Inferior parietal cortex (tissue), 1 donor: Measurements from ENCODE around the gene XPR1.
"Not testable (repeated sequence)": the region's sequence is repeated elsewhere in the genome, so short reads cannot be mapped to it uniquely, and the experiment has no call there.

Experiments used
- DNase-seq: peaks from one replicate; pipeline ENCODE4 v3.0.0-alpha.2; 2016; ENCODE audit errors: extremely low spot score

The XPR1 gene

DNA sequence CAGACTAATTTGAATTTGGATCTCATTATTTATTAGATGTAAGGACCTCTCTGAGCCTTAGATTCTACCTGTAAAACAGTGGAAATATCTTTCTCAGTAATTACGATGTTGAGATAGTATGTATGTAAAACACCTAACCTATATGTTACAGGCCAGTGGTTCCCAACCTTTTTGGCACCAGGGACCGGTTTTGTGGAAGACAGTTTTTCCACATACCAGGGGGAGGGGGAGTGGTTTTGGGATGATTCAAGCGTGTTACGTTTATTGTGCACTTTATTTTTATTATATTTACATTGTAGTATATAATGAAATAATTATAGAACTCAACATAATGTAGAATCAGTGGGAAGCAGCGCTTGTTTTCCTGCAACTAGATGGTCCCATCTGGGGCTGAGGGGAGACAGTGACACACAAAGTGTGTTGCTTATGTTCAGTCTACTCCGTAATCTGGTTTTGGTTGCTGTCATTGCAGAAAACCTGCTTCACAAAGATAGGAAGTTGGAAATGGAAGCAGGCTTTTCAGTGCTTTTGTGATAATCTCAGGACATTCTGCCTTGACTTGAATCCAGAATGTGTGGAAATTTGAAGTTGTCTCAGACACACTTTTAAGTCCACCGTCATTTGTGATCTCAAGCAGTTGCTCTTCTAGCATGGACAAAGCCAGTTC is 12.8 kb downstream of the XPR1 start:
- DNase-seq: no peak

DNA sequence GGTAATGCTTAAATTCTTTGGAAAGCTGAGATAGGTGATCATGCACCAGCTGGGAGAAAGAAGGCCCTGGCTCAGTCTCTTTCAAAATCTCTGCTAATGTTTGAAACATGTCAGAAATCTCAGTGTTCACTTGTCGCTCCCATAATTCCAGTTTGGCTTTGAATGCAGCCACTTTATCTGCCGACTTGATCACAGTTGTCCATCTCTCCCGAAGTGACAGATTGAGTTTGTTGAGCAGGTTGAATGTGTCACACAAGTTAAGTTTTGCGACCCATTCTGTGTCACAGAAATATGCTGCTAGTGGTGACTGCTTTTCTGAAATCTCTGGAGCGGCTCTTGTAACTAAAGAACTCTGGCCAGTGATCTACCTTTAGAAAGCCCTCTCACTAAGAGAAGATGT is 13.4 kb downstream of the XPR1 start:
- DNase-seq: not testable (repeated sequence)

DNA sequence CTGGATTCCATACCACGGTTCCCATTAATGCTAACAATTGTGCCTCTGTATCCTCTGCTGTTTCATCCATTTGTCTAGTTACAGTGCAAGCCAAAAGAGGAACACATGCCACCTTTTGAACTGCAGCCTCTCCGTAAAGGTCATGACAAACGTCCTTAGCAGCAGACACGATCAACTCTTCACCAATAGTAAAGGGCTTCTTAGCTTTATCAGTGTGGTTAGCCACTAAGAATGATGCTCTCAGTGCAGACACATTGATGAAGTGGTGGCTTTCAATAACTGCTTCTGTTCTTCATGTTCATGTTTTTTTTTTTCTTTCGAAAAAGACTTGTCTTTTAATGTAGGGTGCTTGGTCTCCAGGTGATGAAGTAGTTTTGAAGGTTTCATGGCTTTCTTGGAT is 14.3 kb downstream of the XPR1 start:
- no peak for DNase-seq

DNA sequence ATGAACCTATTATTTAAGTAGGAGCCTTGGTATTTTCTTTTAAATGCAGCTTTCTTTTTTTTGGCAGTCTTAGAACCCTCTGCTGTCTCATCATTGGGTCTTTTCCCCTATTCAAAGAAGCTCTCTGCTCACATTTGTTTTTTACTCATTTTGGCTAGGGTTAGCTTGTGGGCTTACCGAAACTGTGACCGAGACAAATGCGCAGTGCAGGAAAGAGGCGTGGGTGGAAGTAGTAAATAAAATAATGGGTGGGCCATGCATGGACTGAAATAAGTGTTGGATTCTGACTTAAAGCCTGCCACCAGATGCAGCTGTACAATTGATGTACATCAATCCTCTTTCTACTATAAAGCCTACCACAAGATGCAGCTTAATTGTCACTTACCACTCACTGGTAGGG is 14.7 kb downstream of the XPR1 start:
- no peak for DNase-seq

DNA sequence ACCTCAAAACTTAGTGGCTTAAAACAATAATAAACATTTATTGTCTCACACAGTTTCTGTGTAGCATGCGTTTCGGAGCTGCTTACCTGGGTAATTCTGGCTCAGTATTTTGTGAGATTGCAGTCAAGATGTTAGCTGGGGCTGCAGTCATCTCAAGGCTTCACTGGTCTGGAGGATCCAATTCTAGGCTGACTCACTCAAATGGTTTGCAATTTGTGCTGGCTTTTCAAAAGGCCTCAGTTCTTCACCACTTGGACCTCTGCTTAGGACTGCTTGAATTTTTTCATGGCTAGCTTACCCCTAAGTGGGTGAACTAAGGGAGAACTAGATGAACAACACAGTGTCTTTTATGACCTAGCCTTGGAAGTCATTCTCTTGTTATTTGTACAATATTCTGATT is 21.0 kb downstream of the XPR1 start:
- DNase-seq: no peak

DNA sequence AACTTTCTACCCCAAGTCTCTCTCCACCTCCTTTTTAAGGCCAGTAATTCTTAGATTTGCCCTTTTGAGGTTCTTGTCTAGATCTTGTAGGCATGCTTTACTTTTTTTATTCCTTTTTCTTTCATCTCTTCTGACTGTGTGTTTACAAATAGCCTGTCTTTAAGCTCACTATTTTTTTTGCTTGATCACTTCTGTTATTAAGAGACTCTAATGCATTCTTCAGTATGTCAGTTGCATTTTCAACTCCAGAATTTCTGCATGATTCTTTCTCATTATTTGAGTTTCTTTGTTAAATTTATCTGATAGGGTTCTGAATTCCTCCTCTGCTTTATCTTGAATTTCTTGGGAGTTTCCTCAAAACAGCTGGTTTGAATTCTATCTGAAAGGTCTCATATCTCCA is 30.9 kb downstream of the XPR1 start:
- DNase-seq: no peak

DNA sequence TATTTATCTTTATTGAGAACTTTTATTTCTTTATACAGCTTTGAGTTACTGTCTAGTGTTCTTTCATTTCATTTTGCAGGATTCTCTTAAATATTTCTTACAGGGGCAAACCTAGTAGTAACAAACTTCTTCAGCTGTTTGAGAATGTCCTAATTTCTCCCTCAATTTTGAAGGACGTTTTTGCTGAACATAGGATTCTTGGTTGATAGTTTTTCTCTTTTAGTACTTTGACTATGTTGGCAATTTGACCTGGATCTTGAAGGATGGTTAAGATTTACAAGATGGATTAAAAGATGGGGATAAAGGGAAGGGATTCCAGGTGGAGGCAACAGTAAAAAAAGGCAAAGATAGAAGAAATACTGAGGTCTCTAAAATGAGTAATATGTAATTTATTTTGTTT is 38.9 kb downstream of the XPR1 start:
- DNase-seq: no peak

DNA sequence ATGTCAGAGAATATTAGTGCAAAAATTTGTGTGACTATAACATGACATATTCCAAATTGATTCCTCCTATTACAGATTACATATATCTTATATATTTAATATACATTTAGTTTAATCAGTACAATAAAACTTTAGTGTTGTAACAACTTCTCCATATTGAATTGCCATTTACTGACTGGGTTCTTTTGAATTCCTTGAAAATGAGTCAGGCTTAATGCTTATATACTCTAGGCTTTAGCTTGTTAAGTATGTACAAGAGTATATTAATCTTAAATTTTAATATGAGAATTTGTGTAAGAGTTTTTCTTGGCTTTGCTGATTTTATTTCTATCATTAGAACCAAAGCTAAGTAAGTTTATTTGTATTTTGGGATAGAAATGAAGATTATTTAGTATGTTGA is 40.3 kb downstream of the XPR1 start:
- DNase-seq: no peak

DNA sequence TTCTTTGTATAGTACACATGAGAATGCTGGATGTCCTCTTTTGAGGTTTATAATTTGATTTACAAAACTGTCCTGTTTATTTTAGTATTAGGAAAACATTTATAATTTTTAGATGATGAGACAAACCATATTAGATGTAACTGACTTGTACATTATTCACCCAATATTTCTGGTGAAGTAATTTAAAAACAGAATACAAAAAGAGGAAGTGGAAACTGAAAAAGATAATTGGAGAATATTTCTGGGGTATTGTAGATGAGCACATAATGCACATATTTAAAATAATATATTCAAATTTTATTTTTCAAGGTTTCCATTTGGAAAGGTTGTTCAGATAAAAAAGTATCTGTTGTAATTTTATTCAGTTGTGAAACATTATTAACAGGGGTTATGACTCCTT is 40.7 kb downstream of the XPR1 start:
- DNase-seq: no peak

DNA sequence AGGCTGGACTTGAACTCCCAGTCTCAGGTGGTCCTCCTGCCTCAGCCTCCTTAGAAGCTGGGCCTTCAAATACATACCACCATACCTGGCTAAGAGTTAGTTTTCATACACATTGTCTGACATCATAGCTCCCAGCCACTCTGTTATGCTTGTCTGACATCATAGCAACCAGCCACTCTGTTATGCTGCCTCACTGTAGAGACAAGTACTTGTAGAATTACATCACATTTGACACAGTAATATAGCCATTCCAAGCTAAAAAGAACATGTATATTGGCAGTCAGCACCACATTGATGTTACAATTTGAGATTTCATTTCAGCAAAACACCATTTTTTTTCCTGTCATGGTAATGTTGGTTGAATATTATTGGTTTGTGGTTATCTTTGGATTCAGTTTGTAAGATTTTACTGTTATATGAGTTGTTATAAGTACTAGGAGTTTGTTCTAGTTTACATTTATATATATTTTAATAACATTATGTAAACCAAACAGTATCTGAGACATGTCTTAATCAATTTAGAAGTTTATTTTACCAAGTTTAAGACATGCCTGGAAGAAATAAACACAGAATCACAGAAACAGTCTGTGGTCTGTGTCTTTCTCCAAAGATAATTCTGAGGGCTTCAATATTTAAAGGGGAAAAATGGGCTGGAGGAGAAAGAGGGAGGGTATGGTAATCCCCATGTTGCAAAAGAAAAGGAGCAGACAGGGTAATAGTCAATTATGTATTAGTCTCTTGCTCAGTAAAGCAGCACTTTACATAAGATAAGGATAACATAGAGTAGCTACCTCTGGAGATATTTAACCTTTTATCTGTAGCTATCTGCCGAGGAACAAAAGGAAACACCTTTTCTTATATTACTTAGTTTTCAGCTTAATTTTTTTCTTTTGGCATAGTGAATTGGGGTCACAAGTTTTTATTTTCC is 43.0 kb downstream of the XPR1 start:
- DNase-seq: no peak

DNA sequence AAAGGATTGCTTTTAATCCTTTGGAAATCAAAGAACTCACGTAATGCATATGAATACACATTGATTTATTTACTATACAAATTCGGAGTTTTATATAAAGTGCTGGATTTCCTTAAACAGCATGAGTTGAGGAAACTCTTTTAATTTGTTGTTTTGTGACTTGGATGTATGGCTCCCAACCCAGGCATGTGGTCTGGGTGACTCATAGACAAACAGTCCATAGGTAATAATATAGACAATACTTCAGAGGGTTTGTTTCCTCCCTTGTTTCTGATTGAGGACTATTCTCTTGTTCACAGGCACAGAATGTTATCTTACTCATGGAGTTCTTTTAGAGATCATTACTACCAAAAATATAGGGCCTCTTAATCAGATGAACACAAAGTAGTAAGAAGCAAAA is 43.8 kb downstream of the XPR1 start:
- DNase-seq: no peak

DNA sequence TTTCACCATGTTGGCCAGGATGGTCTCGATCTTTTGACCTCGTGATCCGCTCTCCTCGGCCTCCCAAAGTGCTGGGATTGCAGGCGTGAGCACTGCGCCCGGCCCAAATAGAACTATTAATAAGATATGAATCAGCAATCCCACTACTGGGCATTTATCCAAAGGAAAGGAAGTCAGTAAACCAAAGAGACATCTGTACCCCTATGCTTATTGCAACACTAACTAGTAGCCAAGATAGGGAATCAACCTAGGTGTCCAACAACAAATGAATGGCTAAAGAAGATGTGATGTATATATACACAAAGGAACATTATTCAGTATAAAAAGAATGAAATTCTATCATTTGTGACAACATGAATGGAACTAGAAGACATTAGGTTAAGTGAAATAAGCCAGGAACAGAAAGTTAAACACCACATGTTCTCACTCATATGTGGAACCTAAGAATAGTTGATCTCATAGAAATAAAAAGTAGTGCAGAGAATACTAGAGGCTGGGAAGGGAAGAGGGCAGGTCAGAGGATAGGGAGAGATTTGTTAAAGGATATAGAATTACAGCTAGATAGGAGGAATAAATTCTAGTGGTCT is 48.8 kb downstream of the XPR1 start:
- no peak for DNase-seq

DNA sequence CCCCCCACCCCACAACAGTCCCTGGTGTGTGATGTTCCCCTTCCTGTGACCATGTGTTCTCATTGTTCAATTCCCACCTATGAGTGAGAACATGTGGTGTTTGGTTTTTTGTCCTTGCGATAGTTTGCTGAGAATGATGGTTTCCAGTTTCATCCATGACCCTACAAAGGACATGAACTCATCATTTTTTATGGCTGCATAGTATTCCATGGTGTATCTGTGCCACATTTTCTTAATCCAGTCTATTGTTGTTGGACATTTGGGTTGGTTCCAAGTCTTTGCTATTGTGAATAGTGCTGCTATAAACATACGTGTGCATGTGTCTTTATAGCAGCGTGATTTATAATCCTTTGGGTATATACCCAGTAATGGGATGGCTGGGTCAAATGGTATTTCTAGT is 51.3 kb downstream of the XPR1 start:
- not testable (repeated sequence) for DNase-seq

DNA sequence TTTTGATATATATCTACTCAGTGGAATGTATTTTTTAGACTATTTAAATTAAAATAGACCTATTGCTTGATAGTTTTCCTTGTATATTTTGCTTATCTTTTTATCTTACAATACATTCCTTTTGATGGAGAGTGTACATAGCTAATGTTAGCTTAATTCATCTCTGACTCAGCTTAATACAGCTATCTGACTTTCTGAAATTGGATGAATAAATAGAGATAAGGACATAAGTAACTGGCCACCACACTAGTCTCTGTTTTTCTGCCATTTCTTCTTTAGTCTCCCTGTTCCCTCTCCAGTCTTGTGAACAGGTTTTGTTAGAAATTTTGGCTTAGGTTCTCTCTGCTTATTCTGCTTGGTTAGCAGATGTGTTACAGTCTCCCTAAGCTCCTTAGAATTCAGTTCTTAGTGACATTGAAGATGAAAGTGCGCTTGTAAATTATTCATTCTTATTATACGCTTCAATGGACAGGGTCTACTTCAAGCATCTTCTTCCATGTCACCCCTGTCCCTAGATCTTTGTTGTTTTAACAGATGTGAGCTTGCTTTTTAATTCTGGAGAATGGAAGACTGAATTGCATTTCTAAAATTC is 59.6 kb downstream of the XPR1 start:
- peak; percentile 12 for DNase-seq

DNA sequence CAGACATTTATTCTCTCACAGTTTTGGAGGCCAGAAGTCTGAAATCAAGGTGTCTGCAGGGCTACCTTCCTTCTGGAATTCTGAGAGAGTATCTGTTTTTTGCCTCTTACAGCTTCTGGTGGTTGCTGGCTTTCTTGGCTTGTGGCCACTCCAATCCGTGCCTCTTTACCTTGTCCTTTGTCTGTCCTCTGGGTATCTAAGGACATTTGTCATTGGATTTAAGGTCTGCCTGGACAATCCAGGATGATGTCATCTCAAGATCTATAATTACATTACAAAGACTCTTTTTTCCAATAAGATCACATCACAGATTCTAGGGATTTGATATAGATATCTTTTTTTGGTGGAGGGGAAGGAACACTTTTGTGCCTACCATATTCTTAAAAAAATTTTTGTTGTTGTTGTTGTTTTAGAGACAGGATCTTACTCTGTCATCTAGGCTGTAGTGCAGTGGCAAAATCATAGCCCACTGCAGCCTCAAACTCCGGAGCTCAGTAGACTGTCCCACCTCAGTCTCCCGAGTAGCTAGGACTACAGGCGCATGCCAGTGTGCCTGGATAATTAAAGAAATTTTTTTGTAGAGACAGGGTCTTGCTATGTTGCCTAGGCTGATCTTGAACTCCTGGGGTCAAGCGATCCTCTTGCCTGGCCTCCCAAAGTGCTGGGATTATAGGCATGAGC is 61.9 kb downstream of the XPR1 start:
- no peak for DNase-seq

DNA sequence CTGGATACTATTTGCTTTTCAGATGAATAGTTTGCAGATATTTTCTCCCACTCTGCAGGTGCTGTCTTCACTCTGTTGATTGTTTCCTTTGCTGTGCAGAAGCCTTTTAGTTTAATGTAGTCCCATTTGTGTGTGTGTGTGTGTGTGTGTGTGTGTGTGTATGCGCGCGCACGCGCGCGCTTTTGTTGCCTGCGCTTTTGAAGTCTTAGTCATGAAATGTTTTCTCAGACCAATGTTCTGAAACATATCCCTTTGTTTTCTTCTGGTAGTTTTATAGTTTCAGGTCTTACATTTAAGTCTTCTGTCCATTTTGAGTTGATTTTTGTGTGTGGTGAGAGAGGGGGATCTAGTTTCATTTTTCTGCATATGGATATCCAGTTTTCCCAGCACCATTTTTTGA is 63.5 kb downstream of the XPR1 start:
- no peak for DNase-seq

DNA sequence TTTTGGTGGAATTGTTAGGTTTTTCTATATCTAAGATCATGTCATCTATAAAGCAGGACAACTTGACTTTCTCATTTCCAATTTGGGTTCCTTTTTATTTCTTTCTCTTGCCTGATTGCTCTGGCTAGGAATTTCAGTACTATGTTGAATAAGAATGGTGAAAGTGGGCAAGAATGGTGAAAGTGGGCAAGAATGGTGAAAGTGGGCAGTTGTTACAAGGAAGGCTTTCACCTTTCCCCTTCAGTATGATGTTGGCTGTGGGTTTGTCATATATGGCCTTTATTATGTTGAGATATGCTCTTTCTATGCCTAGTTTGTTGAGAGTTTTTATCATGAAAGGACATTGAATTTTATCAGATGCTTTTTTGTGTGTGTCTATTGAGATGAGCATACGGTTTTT is 64.5 kb downstream of the XPR1 start:
- DNase-seq: no peak

DNA sequence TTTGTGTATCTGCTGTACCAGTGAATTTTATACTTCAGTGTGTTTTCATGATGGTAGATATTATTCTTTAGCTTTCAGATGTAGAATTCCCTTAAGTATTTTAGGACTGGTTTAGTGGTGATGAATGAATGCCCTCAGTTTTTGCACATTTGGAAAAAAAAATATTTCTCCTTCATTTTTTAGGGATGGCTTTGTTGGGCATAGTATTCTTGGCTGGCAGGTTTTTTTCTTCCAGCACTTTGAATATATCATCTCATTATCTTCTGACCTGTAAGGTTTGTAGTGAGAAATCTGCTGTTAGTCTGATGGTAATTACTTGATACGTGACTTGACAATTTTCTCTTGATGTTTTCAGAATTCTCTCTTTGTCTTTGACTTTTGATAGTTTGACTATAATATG is 66.8 kb downstream of the XPR1 start:
- DNase-seq: no peak

DNA sequence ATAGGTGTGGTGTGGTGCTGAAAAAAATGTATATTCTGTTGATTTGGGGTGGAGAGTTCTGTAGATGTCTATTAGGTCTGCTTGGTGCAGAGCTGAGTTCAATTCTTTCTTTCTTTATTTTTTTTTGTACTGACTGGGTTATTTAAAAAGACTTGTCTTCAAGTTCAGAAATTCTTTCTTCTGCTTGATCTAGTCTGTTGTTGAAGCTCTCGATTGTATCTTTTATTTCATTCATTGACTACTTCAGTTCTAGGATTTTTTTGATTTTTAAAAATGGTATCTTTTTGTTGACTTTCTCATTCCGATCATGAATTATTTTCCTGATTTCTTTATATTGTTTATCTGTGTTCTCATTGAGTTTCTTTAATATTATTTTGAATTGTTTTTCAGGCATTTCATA is 70.6 kb downstream of the XPR1 start:
- DNase-seq: not testable (repeated sequence)

DNA sequence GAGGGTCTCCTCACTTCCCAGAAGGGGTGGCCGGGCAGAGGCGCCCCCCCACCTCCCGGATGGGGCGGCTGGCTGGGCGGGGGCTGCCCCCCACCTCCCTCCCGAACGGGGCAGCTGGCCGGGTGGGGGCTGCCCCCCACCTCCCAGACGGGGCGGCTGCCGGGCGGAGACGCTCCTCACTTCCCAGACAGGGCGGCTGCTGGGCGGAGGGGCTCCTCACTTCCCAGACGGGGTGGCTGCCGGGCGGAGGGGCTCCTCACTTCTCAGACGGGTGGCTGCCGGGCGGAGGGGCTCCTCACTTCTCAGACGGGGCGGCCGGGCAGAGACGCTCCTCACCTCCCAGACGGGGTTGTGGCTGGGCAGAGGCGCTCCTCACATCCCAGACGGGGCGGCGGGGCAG is 78.9 kb downstream of the XPR1 start:
- DNase-seq: not testable (repeated sequence)

DNA sequence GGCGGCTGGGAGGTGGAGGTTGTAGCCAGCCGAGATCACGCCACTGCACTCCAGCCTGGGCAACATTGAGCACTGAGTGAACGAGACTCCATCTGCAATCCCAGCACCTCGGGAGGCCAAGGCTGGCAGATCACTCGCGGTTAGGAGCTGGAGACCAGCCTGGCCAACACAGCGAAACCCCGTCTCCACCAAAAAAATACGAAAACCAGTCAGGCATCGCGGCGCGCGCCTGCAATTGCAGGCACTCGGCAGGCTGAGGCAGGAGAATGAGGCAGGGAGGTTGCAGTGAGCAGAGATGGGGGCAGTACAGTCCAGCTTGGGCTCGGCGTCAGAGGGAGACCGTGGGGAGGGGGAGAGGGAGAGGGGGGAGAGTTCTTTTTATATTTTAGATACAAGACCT is 79.4 kb downstream of the XPR1 start:
- DNase-seq: not testable (repeated sequence)

DNA sequence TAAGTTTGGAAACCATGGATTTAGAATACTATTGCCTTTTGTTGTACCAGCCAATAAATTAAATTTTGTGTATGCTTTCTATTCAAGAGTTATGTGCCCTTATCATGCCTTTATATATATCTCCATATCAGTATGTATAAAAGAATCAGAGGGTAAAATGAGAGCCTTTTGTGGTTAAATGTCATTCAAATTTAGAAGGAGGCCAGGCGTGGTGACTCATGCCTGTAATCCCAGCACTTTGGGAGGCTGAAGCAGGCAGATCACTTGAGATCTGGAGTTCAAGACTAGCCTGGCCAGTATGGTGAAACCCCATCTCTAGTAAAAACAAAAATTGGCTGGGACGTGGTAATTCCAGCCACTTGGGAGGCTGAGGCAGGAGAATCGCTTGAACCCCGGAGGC is 88.9 kb downstream of the XPR1 start:
- DNase-seq: no peak
